HG02588 (cell line): ENCODE data around the gene COL23A1.
"Not testable (repeated sequence)": the region's sequence is repeated elsewhere in the genome, so short reads cannot be mapped to it uniquely, and the experiment has no call there.

Experiments used
- ATAC-seq: cut with Tn5 transposase; IDR thresholded peaks from one replicate; pipeline ENCODE4 v1.9.1; 2021; ENCODE audit warnings: mild to moderate bottlenecking, moderate library complexity; ENCODE audit not compliant: unreplicated experiment

Gene COL23A1

DNA sequence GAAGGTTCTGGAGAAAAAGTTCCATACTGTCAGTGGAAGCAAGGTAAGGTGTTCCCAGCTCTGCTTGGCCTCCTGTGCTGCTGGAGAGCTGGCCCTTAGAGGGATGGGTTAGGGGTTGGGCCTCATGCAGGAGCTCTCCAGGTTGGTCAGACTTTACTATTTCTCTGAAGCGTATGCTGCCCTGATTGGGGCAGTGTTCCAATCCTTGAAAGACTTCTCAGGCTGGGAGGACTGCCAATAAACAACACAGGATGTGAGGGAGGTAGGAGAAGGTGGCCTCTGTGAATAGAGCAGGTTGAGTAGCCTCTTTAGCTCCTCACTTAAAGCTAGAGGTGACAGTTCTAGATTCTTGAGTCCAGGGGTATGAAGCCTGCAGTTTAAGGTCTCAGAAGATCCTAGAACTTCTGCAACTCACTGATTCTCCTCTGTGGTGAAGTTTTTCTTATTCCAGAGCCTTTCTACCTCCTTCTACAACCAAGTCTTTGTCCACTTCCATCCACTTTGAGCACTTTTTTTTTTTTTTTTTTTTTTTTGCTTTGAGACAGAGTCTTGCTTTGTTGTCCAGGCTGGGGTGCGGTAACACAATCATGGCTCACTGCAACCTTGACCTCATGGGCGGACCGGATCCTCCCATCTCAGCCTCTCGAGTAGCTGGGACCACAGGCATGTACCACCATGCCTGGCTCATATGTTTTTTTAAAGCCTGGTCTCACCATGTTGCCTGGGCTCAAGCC is 382.8 kb downstream of the COL23A1 start:
- ATAC-seq = no peak

DNA sequence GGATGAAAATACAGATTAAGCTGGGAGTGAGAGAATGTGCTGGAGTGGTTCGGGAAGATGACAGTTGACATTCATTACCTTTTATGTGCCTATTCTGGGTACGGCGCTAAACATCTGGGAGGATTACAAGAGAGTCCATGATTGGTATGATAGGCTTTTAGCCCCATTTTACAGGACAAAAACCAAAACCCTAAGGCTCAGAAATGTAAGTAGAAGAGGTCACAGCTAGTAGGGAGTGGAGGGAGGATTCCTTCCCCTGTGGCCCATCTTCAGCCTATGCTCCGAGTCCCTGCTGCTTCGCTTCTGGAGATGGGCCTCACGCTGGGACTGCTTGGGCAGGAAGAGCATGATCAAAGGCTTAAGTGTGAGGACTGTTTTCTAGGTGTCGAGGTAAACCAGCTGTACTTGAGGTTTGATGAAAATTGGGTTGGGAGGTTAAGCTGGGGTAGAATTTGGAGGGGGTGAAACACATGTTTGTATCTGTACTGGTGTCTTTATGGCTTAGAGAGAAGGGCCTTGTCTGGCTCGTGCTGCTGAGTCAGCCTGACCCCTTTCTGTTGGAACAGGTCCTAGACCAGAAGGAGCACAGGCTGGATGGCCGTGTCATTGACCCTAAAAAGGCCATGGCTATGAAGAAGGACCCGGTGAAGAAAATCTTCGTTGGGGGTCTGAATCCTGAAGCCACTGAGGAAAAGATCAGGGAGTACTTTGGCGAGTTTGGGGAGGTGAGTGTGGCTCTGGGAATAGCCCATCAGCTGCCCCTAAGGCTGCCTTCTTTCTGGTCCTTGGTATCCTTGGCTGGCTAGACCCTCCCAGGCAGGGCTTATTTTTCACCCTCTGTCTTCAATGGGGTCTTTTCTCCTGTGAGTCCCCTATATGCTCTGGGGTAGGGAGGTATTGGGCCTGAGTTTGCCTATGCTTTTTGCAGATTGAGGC is 383.8 kb downstream of the COL23A1 start:
- no peak for ATAC-seq

DNA sequence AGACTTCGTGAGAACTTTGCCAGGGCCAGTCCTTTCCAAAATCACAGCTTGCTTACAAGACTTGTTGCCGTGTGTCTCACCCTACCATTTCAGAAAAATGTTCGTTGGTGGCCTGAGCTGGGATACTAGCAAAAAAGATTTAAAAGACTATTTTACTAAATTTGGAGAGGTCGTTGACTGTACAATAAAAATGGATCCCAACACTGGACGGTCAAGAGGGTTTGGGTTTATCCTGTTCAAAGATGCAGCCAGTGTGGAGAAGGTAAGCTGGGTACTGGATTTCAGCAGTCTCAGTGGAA is 384.5 kb downstream of the COL23A1 start:
- no peak for ATAC-seq

DNA sequence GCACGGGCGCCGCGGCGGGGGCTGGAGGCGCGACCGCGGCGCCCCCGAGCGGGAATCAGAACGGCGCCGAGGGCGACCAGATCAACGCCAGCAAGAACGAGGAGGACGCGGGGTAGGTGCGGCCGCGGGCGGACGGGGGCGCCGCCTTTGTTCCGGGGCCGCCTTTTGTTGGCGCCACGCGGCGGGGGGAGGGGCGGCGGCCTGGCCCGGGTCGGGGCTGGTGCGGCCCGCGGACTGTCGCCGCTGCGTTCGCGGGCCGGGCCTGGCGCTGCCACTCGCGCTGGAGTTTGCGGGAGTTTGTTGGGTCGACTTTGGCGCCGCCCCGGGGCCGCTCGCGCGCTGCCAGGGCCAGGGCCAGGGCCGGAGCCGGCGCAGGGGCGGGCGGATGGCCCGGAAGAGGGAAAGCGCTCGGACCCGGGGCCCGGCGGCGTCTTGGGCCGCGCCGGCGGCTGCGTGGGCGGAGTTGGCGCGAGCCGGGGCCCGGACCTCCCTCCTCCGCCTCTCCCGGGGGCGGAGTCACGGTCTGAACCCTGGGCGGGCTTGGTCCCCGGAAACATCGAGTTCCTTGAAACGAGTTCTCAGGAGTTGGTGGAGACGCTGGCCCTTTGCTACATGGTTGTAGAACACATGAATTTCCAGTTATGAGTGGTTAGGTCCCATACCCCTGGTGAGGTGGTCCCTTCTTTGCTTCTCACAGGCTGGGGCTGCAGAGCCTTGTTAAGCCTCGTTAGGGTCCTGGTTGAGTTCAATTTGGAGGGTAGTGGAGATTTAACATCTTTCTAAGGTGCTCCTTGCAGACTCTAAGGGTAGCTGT is 385.1 kb downstream of the COL23A1 start:
- ATAC-seq = peak; percentile 45

DNA sequence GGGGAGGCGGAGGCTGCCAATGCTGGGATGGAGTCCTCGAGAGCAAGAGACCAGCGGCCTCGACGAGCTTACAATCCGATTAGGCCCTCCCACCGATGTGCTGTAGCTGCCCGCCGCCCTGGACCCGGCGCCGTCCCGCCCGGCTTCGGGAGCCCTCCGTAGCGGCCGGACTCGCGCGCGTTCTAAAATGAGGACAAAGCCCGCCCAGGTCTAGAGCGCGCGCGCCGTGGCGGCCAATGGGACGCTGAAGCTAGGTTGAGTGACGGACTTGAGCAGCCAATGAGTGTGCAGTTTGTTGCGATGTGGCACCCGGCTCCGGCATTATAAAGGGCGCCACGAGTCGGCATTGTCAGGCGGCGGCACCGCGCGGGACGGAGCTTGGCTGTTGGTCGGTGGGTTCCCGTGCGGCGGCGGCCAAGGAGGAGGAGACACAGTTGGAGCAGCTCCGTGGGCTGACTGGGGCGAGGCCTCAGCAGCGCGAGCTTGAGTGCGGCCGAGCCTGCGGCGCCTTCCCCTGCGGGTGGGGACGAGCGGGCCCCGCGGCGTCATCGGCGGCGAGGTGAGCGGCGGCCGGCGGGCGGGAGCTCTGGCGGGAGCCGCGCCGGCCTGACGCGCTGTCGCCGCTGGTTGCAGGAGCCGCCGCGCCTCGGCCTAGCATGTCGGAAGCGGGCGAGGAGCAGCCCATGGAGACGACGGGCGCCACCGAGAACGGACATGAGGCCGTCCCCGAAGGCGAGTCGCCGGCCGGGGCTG is 385.8 kb downstream of the COL23A1 start, which contains the start of gene HNRNPAB:
HNRNPAB (plus strand) TSS at position 352 of the 753 bp plus-strand sequence; CDS start at position 657, 305 bp downstream.
- peak; percentile 81 for ATAC-seq

DNA sequence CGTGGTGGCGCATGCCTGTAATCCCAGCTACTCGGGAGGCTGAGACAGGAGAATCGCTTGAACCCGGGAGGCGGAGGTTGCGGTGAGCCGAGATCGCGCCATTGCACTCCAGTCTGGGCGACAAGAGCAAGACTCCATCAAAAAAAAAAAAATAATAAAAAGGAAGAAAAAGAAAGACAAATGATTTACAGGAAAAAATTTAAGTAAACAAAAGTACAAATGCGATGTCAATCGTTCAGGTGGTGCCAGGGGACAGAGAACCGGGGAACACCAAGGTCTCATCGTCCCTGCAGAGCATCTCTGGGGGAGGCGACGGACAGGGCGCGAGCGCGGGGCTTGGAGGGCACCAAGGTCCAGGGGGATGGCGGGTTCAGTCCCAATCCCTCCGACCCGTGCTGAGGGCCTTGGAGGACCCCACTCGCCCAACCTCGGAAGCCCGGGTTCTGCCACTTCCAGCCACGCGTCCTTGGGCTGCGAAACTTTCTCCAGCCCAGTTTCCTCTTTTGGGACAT is 386.5 kb downstream of the COL23A1 start:
- no peak for ATAC-seq

DNA sequence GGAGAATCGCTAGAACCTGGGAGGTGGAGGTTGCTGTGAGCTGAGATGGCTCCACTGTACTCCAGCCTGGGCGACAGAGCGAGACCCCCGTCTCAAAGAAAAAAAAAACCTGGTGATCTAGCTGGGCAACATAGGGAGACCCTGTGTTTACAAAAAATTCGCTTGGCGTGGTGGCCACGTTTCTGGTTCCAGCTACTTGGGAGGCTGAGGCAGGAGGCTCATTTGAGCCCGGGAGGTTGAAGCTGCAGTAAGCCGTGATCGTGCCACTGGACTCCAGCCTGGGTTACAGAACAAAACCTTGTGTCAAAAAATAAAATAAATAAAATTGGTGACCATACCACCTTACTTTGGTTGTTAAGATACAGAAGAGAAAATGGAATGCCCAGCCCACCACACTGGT is 387.7 kb downstream of the COL23A1 start:
- ATAC-seq = no peak

DNA sequence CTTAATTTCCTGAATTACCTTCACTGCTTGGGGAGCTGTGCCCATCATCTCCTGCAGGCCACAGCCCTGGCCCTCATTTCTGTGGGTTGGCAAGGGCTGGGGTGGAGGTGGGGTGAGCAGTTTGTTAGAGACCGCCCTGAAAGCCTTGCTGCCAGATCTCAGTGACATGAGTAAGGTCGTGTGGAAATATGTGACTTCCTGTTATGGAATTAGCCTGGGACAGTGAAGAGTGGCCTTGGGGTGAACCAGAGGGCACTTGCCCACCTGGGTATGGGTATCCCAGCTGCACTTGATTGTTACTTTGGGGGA is 388.3 kb downstream of the COL23A1 start:
- no peak for ATAC-seq

DNA sequence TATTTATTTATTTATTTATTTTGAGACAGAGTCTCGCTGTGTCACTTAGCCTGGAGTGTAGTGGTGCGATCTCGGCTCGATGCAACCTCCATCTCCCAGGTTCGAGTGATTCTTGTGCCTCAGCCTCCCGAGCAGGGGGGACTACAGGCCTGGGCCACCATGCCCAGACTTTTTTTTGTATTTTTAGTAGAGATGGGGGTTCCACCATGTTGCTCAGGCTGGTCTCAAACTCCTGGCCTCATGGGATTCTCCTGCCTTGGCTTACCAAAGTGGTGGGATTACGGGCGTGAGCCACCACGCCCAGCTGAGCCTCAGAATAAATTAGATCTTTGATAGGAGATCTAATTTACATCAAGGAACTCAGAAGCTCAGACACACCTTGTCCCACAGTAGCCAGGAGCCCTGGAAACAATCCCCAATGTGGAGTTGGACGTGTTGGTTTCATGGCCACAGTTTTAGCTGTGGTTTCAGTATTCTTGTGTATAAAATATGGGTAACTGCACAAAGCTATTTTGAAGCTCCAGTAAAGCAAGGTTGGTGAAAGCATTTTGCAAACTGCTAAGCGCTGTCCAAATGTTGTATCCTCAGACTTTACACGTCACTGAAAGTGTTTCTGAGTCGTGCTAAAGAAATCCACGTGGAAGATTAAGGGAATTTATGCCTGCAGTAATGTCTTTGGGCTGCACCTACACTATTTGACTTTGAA is 388.8 kb downstream of the COL23A1 start:
- no peak for ATAC-seq

DNA sequence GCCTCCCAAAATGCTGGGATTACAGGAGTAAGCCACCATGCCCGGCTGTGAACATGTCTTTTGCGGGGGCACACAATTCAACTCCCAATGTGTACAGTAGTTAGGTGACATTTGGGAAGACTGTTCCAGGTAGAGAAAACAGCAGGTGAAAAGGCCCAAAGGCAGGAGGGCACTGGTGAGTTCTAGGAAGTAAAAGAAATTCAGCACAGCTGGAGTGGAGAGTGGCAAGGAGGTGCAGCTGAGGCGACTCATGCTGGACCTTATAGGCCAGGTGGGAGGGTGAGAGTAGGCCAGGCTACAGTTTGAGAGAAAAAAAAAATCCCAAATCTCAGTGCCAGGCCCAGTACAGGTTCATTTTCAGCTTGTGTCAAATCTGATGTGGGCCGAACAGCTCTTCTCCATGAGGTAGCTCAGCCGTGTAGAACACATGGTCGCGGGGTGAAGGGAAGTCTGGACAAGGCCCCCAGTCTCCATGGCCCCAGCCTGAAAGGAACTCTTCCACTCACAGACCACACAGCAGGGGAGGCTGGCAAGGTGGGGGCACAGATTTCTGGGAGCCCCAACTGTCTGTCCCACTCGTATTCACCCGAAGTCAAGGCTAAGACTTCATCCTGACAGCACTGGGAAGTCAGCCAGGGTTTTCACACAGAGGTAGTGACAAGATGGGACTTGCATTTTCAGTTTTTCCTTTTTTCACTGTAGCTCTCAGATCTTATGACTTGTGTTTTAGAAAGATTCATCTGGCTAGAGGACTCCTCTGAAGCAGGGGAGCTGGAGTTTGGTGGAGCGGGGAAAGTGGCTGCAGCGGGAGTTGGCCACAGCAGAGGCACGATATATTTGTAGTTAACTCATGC is 390.4 kb downstream of the COL23A1 start:
- ATAC-seq = no peak

DNA sequence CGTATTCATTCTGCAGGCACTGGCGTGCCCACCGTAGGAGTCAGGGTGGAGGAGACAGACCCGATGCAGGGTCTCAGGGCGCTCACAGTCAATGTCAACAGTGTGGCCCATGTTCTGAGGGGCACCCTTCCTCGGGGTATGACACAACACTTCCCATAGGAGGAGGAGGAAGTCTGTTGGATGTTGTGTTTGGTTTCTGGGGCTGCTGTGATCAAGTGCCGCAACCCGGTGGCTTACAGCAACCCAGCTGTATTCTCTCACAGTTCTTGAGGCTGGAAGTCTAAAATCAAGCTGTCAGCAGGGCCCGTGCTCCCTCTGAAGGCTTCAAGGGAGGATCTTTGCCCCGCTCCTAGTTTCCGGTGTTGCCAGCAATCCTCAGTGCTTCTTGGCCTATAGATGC is 391.5 kb downstream of the COL23A1 start:
- no peak for ATAC-seq

DNA sequence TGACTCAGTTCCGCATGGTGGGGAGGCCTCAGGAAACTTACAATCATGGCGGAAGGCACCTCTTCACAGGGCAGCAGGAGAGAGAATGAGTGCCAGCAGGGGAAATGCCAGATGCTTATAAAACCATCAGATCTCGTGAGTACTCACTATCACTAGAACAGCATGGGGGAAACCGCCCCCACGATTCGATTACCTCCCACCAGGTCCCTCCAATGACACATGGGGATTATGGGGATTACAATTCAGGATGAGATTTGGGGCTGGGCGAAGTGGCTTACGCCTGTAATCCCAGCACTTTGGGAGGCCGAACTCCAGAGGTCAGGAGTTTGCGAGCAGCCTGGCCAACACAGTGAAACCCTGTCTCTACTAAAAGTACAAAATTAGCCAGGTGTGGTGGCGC is 392.0 kb downstream of the COL23A1 start:
- ATAC-seq = not testable (repeated sequence)

- no peak for ATAC-seq
These were observed 393.2 kb downstream of the COL23A1 start for GRCh38 chr5:178196986-178197385.

- no peak for ATAC-seq
These were observed 393.8 kb downstream of the COL23A1 start for GRCh38 chr5:178196281-178196812.

DNA sequence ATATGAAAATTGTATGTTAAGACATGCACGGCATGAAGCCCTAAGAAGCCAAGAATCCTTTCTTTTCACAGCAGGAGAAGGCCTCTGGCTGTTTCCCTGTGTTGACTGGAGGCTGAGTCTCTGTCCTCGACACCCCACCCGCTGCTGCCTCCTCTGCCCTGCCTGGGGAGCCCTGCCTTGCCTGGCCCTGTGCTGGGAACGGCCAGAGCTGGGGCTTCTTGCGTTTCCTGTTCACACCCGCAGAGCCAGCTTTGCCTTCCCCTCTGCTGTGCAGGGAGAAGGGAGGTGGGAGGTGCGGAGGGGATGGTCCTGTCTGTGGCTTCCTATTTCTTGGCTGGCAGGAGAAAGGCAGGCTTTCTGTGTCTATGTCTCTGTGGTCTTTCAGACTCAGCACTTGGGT is 396.2 kb downstream of the COL23A1 start:
- no peak for ATAC-seq

DNA sequence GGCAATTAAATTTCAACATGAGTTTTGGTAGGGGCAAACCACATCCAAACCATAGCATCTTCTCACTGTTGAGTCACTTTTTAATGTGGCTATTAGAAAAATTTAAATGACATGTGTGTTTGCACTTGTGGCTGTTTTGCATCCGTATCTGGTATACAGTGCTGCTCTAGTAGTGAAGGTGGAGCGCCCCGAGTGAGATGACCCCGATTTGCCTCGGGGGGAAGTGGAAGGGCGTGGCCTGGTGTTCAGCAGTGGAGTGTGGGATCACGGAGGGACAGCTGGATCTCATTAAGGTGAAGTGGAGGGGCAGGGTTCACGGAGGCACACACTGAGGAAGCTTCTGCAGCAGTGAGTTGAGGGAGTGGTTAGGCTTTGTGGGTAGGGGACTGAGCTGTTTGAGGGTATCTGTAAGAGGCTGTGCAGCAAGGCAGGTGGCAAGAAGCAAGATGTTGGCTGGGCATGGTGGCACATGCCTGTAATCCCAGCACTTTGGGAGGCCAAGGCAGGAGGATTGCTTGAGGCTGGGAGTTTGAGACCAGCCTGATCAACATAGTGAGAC is 396.9 kb downstream of the COL23A1 start:
- ATAC-seq = no peak

- no peak for ATAC-seq
These were observed 397.4 kb downstream of the COL23A1 start for GRCh38 chr5:178192787-178193186.

DNA sequence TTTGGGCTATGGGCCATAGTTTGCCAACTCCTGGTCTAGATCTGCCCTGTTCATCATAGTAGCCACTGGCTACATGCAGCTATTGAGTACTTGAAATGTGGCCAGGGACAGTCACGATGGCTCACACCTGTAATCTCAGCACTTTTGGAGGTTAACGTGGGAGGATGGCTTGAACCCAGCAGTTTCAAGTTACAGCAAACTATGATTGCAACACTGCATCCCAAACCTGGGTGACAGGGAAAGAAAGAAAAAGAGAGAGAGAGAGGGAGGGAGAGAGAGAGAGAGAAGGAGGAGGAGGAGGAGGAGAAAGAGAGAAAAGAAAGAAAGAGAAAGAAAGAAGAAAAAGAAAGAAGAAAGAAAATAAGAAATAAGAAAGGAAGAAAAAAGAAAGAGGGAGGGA is 397.9 kb downstream of the COL23A1 start:
- ATAC-seq = no peak
